Adrenal gland (tissue), 12 donors: ENCODE measurements around the gene GPR146. TPM values are rescaled to one million over a fixed set of nuclear protein-coding genes. Genes with fewer than 3 reads are reported as not detected.
A peak's percentile ranks its signal among the peaks of the same experiment; 100 is the strongest.

Experiments used
- DNase-seq, 7 donors: peaks; one replicate each; pipeline ENCODE4 v3.0.0-alpha.2; 2019 to 2020
- H3K27ac ChIP-seq, 5 donors: fragments of 200-600 bp; sonication (generic) in 4 of 5; 1 replicate in 3 of 5; 2 replicates in 2 of 5; pipeline versions ENCODE4 v1.5.1 to v1.8.0; 2016 to 2020; ENCODE audit warnings: mild to moderate bottlenecking in 1 of 5
- H3K27me3 ChIP-seq: fragments of 200-600 bp; 2 replicates; pipeline ENCODE4 v1.8.0; 2021
- H3K36me3 ChIP-seq, 2 donors: fragments of 200-600 bp; replicated peaks in 1 of 2; 1 replicate in 1 of 2; 2 replicates in 1 of 2; pipeline versions ENCODE4 v1.5.1 to v1.8.0; 2018 to 2022
- H3K4me1 ChIP-seq, 2 donors: fragments of 200-600 bp; replicated peaks in 1 of 2; 1 replicate in 1 of 2; 2 replicates in 1 of 2; pipeline versions ENCODE4 v1.5.1 to v1.8.0; 2018 to 2021
- H3K4me3 ChIP-seq, 4 donors: fragments of 200-600 bp; sonication (generic) in 3 of 4; one replicate each; pipeline ENCODE4 v1.5.1; 2016 to 2018
- H3K9me3 ChIP-seq, 3 donors: fragments of 200-600 bp; sonication (generic) in 1 of 3; replicated peaks in 1 of 3; 1 replicate in 2 of 3; 2 replicates in 1 of 3; pipeline versions ENCODE4 v1.5.1 to v1.8.0; 2016 to 2021
- POLR2A ChIP-seq, 2 donors: fragments of 450-650 bp; IDR thresholded peaks; one replicate each; pipeline ENCODE4 v1.6.1; 2017; ENCODE audit warnings: antibody characterized with exemption in 2 of 2, mild to moderate bottlenecking in 2 of 2, moderate library complexity in 1 of 2
- WGBS, 4 donors: extraction: QIAGEN DNeasy Blood & Tissue Kit in 2 of 4; methylation state at CpG; one replicate each; pipeline versions ENCODE4 v1.1.5 to v1.1.7; 2013 to 2017; 5-methylcytosine and 5-hydroxymethylcytosine counted together
- intact Hi-C, 2 donors: fragments of 100-400 bp; cut with DNase I; formaldehyde crosslinking; loops; one replicate each; pipeline versions ENCODE4 v1.14.1 to v1.15.0; 2022 to 2023
- polyA plus RNA-seq, 3 donors: library from polyadenylated mRNA; stranded (reverse); fragments of 200-250 nt in 2 of 3; fragments of 350-450 nt in 1 of 3; fragmentation: Illumina TruSeq in 1 of 3; extraction: RNeasy Lipid Tissue Mini Kit (QIAGEN cat#74804) in 1 of 3; gene quantifications; one replicate each; pipeline ENCODE4 v1.2.3, GENCODE V29; 2013 to 2014
- total RNA-seq, 9 donors: library from RNA; depleted of rRNA in 4 of 9; stranded (reverse); fragments of >200 nt in 4 of 9; fragments of 120-200 nt in 1 of 9; fragmentation: NEBNext Ultra II Directional in 1 of 9; extraction: Animal tissue kit (Norgen Biotek cat#: 25700) in 1 of 9; gene quantifications; one replicate each; pipeline versions ENCODE4 v1.1.0 to v1.2.4, GENCODE V29; 2013 to 2023
- TF ChIP-seq, protein P1 (sequence below), 6 experiments: fragments of 450-650 bp in 4 of 6; fragments of 200-600 bp in 2 of 6; sonication (generic) in 1 of 6; IDR thresholded peaks; 1 replicate in 5 of 6; 2 replicates in 1 of 6; pipeline versions ENCODE4 v1.5.1 to v1.8.0; 2016 to 2021; ENCODE audit warnings: antibody characterized with exemption in 6 of 6, mild to moderate bottlenecking in 2 of 6, moderate library complexity in 1 of 6
- donor health status: healthy with polysubstance abuse.
- donor health status: Bipolar disorder and iron deficiency.
- donor health status: DM: yes; HTN: yes; CAD: no.
- donor health status: DM: no; HTN: no; CAD: no.
- donor health status: DM: no; HTN: no; CAD: no.
- donor health status: DM: yes; HTN: yes; CAD: no.

GPR146 gene
- total and polyA plus RNA-seq, 12 donors, result 0.90 to 17.3 (median 8.7) TPM

DNA sequence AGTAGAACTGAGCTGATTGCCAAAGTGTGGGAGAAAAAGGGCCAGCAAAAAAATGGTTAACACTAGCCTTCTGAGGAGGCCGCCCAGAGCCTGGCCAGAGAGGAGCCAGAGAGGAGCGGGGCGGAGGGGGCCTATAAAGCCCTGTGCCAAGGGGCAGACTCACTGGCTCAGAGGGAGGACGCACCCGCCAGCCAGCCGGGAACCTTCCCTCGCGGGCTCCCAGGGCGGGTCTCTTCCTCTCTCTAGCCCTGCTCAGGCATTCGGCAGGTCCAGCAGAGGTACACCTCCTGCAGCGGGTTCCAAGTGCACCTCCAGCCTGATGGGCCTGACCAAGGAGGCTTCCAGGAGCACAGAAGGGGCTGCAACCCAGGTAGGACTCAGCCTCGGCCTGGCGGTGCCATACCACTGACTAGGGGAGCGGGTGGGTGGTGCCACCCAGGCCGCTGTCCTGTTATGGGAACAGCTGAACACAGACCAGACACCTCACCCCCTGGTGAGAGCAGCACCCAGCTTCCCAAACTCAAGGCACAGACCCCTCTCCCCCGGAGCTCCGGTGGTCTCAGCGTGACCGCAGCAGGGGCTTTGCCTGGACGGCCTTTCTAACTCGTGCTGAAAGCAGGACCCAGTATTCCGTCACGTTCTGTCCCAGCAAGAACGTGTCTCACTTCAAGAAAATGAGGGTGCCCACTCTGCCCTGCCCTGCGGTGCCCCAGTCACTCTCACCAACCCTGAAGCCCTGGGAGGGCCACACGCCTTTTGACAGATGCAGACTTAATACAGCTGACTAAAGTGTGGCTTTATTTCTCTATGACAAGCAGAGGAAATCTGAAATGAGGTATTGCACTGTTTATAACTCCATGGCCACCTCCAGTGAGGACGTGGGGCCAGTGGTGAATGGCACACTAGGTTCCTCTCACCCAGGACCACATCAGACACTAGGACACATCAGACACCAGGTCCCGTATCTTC, 43.9 kb downstream of the GPR146 start, which contains the start of gene GPER1:
Gene GPER1, plus strand, starts transcription at position 162 of the 969 bp plus-strand sequence. CDS start 3,616 bp downstream, outside the sequence.
- intact Hi-C loops, result loop anchor here in 1 of 2 donors (5.0 kb wide), 1 partner anchor 54 kb away; no protein-coding TSS in a partner anchor
- 23 to 41% (median 25%) methylated on average over 9 to 28 of the region's 28 CpGs for WGBS, 4 donors
- no peaks in the 10 kb centered on the region for H3K27me3 ChIP-seq
- TF ChIP-seq, protein P1, sequence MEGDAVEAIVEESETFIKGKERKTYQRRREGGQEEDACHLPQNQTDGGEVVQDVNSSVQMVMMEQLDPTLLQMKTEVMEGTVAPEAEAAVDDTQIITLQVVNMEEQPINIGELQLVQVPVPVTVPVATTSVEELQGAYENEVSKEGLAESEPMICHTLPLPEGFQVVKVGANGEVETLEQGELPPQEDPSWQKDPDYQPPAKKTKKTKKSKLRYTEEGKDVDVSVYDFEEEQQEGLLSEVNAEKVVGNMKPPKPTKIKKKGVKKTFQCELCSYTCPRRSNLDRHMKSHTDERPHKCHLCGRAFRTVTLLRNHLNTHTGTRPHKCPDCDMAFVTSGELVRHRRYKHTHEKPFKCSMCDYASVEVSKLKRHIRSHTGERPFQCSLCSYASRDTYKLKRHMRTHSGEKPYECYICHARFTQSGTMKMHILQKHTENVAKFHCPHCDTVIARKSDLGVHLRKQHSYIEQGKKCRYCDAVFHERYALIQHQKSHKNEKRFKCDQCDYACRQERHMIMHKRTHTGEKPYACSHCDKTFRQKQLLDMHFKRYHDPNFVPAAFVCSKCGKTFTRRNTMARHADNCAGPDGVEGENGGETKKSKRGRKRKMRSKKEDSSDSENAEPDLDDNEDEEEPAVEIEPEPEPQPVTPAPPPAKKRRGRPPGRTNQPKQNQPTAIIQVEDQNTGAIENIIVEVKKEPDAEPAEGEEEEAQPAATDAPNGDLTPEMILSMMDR (IDR thresholded peaks at IDR 0.05), result no peak
- TF ChIP-seq POLR2A (IDR thresholded peaks at IDR 0.05), result peak in 1 of 2 donors; percentile 79
- H3K4me1 ChIP-seq, result peaks cover 28 to 34% of the 10 kb centered on the region in 2 donors
- peak within 1 kb of the TSS in 4 of 5 donors; percentile 24 to 82 (median 74) for H3K27ac ChIP-seq
- peaks cover 0 to 17% of the 10 kb centered on the region in 2 donors for H3K36me3 ChIP-seq
- H3K4me3 ChIP-seq, result peak within 1 kb of the TSS in 3 of 4 donors; percentile 9 to 60 (median 34)
- no peaks in the 10 kb centered on the region for H3K9me3 ChIP-seq
- DNase-seq, result peak; percentile 75 to 93 (median 87)

DNA sequence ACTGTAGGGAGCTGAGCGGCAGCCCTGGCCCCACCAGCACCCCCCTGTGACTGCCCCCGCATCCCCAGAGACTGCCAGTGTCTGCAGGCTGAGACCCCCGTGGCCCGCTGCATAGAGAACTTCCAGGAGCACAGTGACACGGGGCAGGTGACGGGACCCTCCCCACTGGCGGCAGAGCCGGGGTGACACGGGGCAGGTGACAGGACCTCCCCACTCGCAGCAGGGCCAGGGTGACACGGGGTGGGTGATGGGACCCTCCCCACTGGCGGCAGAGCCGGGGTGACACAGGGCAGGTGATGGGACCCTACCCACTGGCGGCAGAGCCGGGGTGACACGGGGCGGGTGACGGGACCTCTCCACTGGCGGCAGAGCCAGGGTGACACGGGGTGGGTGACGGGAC, 45.9 kb downstream of the GPR146 start:
- Histone ChIP-seq H3K4me1 (peaks cover 28 to 34% of the 10 kb centered on the region in 2 donors), H3K9me3 (no peaks in the 10 kb centered on the region), H3K36me3 (peaks cover 0 to 23% of the 10 kb centered on the region in 2 donors), H3K27ac (no peak overlapping the region), H3K4me3 (no peak overlapping the region), H3K27me3 (no peaks in the 10 kb centered on the region)
- WGBS, 4 donors, result 85 to 90% (median 86%) methylated on average over 7 to 21 of the region's 21 CpGs
- TF ChIP-seq, protein P1 (IDR thresholded peaks at IDR 0.05), result no peak
- TF ChIP-seq POLR2A (IDR thresholded peaks at IDR 0.05), result no peak
- intact Hi-C loops, result no loop called here
- DNase-seq, result no peak

DNA sequence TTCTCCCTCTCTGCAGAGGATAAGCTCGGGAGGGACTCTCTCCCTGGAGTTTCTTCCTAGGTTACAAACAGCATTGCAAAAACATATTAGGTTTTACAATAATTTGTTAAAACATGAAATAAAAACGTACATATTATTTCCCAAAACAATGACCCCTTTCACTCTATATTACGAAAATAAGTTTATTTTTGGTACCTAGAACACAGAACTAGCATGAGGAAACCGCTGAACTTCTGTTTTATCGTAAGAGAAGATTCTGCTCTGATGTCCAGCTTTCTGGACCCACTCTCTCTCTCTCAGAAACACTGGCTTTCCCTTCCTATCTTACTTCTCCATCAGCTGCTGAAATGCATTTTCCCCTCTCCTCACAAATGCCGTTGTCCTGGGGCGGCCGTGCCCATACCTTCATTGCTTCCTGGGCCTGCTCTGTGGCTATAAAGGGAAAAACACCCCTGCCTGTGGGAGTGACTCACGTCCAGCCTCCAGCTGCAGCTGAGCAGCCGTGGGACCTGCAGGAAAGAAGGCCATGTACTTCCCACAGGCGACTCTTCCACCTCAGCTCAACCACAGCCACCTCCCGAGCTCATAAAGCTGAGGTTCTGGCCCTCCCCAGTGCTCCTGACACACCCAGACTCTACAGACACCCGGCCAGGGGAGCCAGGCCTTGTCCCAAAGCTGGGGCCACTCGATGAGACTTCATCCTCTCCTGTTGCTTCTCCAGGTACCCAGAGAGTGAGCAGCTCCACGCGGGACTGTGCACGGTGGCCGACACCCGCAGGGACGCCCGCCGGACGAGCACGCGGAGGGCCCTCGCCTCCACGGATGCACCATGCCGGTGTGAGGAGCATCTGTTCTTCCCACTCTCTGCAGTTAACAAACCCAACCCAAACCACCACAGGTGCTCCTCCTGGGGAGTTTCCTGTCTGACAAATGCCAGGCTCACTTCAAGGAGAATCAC, 46.6 kb downstream of the GPR146 start:
- Histone ChIP-seq H3K9me3 (no peaks in the 10 kb centered on the region), H3K4me1 (peaks cover 25 to 32% of the 10 kb centered on the region in 2 donors), H3K27ac (peak overlapping the region in 1 of 5 donors; percentile 22), H3K27me3 (no peaks in the 10 kb centered on the region), H3K36me3 (peaks cover 0 to 23% of the 10 kb centered on the region in 2 donors), H3K4me3 (no peak overlapping the region)
- no peak for DNase-seq
- TF ChIP-seq, protein P1 (IDR thresholded peaks at IDR 0.05), result no peak
- TF ChIP-seq POLR2A (IDR thresholded peaks at IDR 0.05), result no peak
- WGBS, 4 donors, result 74 to 79% (median 77%) methylated on average over 23 to 28 of the region's 28 CpGs
- intact Hi-C loops, result no loop called here
